ENCODE measurements around the gene TBC1D1. TPM values are rescaled to one million over a fixed set of nuclear protein-coding genes. Genes with fewer than 3 reads are reported as not detected.

TBC1D1 gene
- total RNA-seq, 1 experiment from 2014 or later: 56.0 TPM

GRCh38 chr4:38166768-38167167 is 275.9 kb downstream of the TBC1D1 start:
- ChIA-PET POLR2A (no interaction called here), CTCF (no interaction called here)
- no peak for DNase-seq (ENCODE audit: low read depth, low spot score)
- Histone ChIP-seq H3K4me1 (ENCODE audit: control insufficient read depth, insufficient read depth, low read length) (no peaks in the 10 kb centered on the region), H3K36me3 (ENCODE audit: control insufficient read depth, insufficient read depth, low read length) (no peaks in the 10 kb centered on the region), H3K27ac (ENCODE audit: low read length) (no peak overlapping the region), H3K4me3 (ENCODE audit: low read depth in 2 of 2, low read length in 2 of 2) (no peak overlapping the region), H3K27me3 (ENCODE audit: control insufficient read depth, insufficient read depth, low read length) (no peaks in the 10 kb centered on the region), H3K9me3 (ENCODE audit: control insufficient read depth, insufficient read depth, low read depth, low read length) (peaks cover 5% of the 10 kb centered on the region; the same call in 1 of the 2 replicates)
- no TSS peak for BruUV-seq (replicated peaks)
- intact Hi-C loops (cut with micrococcal nuclease; ENCODE audit: unreplicated experiment): no loop called here
- TF ChIP-seq POLR2AphosphoS5 (IDR thresholded peaks at IDR 0.05; ENCODE audit: low read depth, low read length): no peak
- no peak for TF ChIP-seq CTCF (IDR thresholded peaks at IDR 0.05)
- TF ChIP-seq SIN3A (IDR thresholded peaks at IDR 0.05; ENCODE audit: borderline replicate concordance, insufficient read depth, low read depth, low read length): no peak
- TF ChIP-seq TCF7L2 (IDR thresholded peaks at IDR 0.05; ENCODE audit: low read depth, low read length): no peak
- no peak for TF ChIP-seq REST (IDR thresholded peaks at IDR 0.05; ENCODE audit: insufficient read depth in 1 of 2, low read depth in 2 of 2, low read length in 1 of 2)
- ATAC-seq: no peak
- in situ Hi-C loops (cut with HindIII; ENCODE audit: low pct_unique_long_range_greater_than_20kb, low sequenced_read_pairs): no loop called here

GRCh38 chr4:38167973-38168372 is 277.1 kb downstream of the TBC1D1 start:
- in situ Hi-C loops (cut with HindIII; ENCODE audit: low pct_unique_long_range_greater_than_20kb, low sequenced_read_pairs) (no loop called here), intact Hi-C loops (cut with micrococcal nuclease; ENCODE audit: unreplicated experiment) (no loop called here)
- Histone ChIP-seq H3K4me1 (ENCODE audit: control insufficient read depth, insufficient read depth, low read length) (no peaks in the 10 kb centered on the region), H3K36me3 (ENCODE audit: control insufficient read depth, insufficient read depth, low read length) (no peaks in the 10 kb centered on the region), H3K27me3 (ENCODE audit: control insufficient read depth, insufficient read depth, low read length) (no peaks in the 10 kb centered on the region), H3K27ac (ENCODE audit: low read length) (no peak overlapping the region), H3K4me3 (ENCODE audit: low read depth in 2 of 2, low read length in 2 of 2) (no peak overlapping the region), H3K9me3 (ENCODE audit: control insufficient read depth, insufficient read depth, low read depth, low read length) (peaks cover 5% of the 10 kb centered on the region; the same call in 1 of the 2 replicates)
- TF ChIP-seq POLR2AphosphoS5 (IDR thresholded peaks at IDR 0.05; ENCODE audit: low read depth, low read length) (no peak), SIN3A (IDR thresholded peaks at IDR 0.05; ENCODE audit: borderline replicate concordance, insufficient read depth, low read depth, low read length) (no peak), CTCF (IDR thresholded peaks at IDR 0.05) (no peak), REST (IDR thresholded peaks at IDR 0.05; ENCODE audit: insufficient read depth in 1 of 2, low read depth in 2 of 2, low read length in 1 of 2) (no peak), TCF7L2 (IDR thresholded peaks at IDR 0.05; ENCODE audit: low read depth, low read length) (no peak)
- ATAC-seq (no peak), DNase-seq (ENCODE audit: low read depth, low spot score) (no peak)
- CTCF ChIA-PET: no interaction called here
- POLR2A ChIA-PET: no interaction called here
- no TSS peak for BruUV-seq (replicated peaks)
